Measurements from ENCODE around the gene JUP.
"Not testable (repeated sequence)": the region's sequence is repeated elsewhere in the genome, so short reads cannot be mapped to it uniquely, and the experiment has no call there.

Gene JUP

DNA sequence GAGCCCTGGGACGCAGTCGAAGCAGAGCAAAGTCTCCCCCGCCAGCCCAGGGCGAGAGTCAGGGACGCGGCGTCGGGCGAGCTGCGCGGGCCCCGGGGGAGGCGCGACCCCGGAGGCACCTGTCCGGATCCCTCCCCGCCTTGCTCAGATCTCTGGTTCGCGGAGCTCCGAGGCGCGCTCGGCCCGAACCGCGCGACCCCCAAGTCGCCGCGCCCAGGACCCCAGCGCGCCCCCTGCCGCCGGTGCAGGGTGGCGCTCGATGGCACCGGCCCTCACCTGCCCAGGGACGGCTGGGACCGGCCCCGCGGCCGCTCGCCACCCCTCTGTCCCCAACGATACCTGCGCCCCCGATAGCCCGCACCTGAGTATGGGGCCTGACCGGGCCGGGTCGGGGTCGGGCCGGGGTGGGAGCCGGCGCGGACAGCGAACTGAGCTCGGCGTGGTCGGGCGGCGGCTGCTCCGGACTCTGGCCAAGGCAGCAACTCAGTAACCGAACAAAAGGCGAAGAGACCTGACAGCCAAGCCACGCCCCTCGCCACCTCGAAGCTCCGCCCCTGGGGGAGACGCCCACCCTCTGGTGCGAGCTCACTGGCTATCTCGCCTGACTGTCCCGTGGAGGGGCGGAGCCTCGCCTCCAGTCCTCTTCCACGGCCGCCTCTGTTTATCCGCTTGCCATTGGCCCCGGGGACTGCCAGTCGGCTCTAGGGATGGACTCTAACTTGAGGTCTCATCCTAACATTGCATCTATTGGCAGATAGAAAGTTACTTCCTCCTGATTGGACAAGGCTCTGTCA lies at the start of gene JUP:
Gene JUP (minus strand): TSS at position 485 of the 794 bp plus-strand sequence. CDS start 14,857 bp downstream, outside the sequence.
- DNase-seq, result peak; percentile 96 to 97
- no peak for TF ChIP-seq GATA1 (IDR thresholded peaks at IDR 0.05; ENCODE audit: low read depth, low read length)
- TF ChIP-seq POLR2A (IDR thresholded peaks at IDR 0.05; ENCODE audit: low read length), result peak; percentile 66

GRCh38 chr17:41835800-41836549 lies 49.5 kb upstream of the JUP start, which contains the start of gene NT5C3B:
Gene NT5C3B, minus strand, starts transcription at chr17:41836232. Its CDS starts 39 bp downstream, at chr17:41836193.
- peak in 1 of 2 experiments; percentile 15 for DNase-seq
- TF ChIP-seq GATA1 (IDR thresholded peaks at IDR 0.05; ENCODE audit: low read depth, low read length) (no peak), POLR2A (IDR thresholded peaks at IDR 0.05; ENCODE audit: low read length) (no peak)

DNA sequence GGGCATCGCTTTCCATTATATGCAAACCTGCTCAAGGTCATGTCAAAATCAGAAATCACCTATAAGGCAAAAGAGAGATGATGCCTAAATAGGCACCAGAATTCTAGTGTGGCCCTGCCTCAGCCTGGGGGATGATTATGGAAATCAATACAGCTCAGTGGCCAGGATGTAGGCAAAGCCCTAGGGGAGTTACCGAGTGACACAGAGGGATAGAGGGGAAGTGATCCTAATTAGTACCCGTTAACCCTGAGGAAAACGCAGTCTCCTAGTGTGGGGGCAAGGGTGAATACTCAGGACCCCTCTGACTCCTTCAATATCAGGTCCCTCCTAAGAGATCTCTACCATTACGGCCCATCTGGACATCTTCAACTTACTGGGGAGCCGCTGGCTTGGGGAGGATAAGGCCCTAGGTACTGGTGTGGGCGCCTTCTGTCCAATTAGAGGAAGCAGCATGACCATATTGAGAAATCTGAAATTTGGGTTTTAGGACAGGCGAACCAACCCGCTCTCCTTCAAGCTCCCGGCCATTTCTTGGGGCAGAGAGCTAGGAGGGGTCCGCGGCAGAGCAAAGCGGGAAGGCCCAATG lies 48.8 kb upstream of the JUP start:
- TF ChIP-seq GATA1 (IDR thresholded peaks at IDR 0.05; ENCODE audit: low read depth, low read length), result no peak
- no peak for TF ChIP-seq POLR2A (IDR thresholded peaks at IDR 0.05; ENCODE audit: low read length)
- DNase-seq, result no peak

DNA sequence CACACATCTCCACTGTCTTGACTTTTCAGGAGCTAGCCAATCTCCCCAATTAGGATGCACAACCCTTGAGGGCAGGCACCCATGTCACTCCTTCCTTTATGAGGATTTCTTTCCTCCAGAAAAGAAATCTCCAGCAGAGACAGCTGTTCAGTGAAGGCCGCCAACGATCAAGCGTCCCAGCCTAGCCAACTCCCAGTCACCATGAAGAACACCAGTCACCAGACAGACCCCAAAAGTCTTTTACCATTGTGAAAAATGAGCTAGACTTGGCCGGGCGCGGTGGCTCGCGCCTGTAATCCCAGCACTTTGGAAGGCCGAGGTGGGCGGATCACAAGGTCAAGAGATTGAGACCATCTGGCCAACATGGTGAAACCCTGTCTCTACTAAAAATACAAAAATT lies 43.5 kb upstream of the JUP start:
- DNase-seq, result not testable (repeated sequence)

GRCh38 chr17:41825175-41825845 lies 38.8 kb upstream of the JUP start:
- TF ChIP-seq GATA1 (IDR thresholded peaks at IDR 0.05; ENCODE audit: low read depth, low read length) (no peak), POLR2A (IDR thresholded peaks at IDR 0.05; ENCODE audit: low read length) (no peak)
- DNase-seq, result no peak

DNA sequence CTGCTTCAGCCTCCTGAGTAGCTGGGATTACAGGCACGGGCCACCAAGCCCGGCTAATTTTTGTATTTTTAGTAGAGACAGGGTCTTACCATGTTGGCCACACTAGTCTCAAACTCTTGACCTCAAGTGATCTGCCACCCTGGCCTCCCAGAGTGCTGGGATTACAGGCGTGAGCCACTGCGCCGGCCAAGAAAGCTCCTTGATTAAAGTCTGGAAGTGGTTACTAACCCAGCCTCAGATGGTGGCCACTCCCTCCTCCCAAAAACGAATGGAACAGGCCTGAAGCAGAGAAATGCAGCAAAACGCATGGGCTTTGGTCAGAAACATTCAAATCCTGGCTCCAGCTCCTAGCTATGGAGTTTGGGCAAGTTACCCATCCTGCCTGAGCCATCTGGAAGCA lies 37.6 kb upstream of the JUP start:
- TF ChIP-seq GATA1 (IDR thresholded peaks at IDR 0.05; ENCODE audit: low read depth, low read length), result no peak
- no peak for TF ChIP-seq POLR2A (IDR thresholded peaks at IDR 0.05; ENCODE audit: low read length)

GRCh38 chr17:41823580-41823979 lies 37.1 kb upstream of the JUP start:
- no peak for DNase-seq
- no peak for TF ChIP-seq GATA1 (IDR thresholded peaks at IDR 0.05; ENCODE audit: low read depth, low read length)
- TF ChIP-seq POLR2A (IDR thresholded peaks at IDR 0.05; ENCODE audit: low read length), result no peak

More for the DNA sequence above, 37.6 kb upstream of the JUP start:
- no peak for DNase-seq

DNA sequence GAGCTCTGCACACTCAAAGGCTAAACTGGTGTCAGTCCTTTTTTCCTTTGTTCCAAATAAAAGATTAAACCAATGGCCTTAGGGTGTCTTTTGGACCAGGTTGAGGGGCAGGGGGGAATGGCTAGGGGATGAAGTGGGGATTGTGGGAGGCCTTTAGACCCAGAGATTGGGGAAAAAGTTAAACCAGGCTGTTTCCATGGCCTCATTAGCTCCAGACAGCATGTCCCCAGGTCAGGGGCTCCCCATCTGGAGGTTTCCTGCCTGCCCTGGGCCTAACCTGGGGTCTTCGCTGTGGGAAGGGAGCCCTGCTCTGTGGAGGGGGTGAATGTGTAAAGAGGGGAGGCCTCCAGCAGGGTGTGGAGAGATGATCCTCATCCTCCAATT lies 36.6 kb upstream of the JUP start:
- TF ChIP-seq POLR2A (IDR thresholded peaks at IDR 0.05; ENCODE audit: low read length), result no peak
- no peak for TF ChIP-seq GATA1 (IDR thresholded peaks at IDR 0.05; ENCODE audit: low read depth, low read length)
- no peak for DNase-seq

DNA sequence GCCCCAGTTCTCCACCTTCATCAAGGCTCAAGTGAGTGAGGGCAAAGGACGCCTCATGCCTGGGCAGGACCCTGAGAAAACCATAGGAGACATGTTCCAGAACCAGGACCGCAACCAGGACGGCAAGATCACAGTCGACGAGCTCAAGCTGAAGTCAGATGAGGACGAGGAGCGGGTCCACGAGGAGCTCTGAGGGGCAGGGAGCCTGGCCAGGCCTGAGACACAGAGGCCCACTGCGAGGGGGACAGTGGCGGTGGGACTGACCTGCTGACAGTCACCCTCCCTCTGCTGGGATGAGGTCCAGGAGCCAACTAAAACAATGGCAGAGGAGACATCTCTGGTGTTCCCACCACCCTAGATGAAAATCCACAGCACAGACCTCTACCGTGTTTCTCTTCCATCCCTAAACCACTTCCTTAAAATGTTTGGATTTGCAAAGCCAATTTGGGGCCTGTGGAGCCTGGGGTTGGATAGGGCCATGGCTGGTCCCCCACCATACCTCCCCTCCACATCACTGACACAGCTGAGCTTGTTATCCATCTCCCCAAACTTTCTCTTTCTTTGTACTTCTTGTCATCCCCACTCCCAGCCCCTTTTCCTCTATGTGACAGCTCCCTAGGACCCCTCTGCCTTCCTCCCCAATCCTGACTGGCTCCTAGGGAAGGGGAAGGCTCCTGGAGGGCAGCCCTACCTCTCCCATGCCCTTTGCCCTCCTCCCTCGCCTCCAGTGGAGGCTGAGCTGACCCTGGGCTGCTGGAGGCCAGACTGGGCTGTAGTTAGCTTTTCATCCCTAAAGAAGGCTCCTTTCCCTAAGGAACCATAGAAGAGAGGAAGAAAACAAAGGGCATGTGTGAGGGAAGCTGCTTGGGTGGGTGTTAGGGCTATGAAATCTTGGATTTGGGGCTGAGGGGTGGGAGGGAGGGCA lies 36.0 kb upstream of the JUP start:
- TF ChIP-seq GATA1 (IDR thresholded peaks at IDR 0.05; ENCODE audit: low read depth, low read length), result no peak
- no peak for TF ChIP-seq POLR2A (IDR thresholded peaks at IDR 0.05; ENCODE audit: low read length)

GRCh38 chr17:41821776-41822175 lies 35.3 kb upstream of the JUP start:
- TF ChIP-seq GATA1 (IDR thresholded peaks at IDR 0.05; ENCODE audit: low read depth, low read length) (no peak), POLR2A (IDR thresholded peaks at IDR 0.05; ENCODE audit: low read length) (no peak)

More for the DNA sequence above, 36.0 kb upstream of the JUP start:
- no peak for DNase-seq

DNA sequence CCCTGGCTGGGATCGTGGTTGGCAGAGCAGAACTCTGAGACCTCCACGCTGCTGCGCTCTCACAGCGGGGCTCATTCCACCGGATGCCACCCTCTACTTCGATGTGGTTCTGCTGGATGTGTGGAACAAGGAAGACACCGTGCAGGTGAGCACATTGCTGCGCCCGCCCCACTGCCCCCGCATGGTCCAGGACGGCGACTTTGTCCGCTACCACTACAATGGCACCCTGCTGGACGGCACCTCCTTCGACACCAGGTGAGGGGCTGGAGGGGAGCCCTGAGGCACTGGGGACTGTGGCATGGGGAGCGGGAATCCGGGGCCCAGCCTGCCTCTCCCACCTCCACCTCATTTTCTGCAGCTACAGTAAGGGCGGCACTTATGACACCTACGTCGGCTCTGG lies 31.5 kb upstream of the JUP start:
- no peak for TF ChIP-seq POLR2A (IDR thresholded peaks at IDR 0.05; ENCODE audit: low read length)
- TF ChIP-seq GATA1 (IDR thresholded peaks at IDR 0.05; ENCODE audit: low read depth, low read length), result no peak
- DNase-seq, result no peak

More at GRCh38 chr17:41821776-41822175, 35.3 kb upstream of the JUP start:
- no peak for DNase-seq

DNA sequence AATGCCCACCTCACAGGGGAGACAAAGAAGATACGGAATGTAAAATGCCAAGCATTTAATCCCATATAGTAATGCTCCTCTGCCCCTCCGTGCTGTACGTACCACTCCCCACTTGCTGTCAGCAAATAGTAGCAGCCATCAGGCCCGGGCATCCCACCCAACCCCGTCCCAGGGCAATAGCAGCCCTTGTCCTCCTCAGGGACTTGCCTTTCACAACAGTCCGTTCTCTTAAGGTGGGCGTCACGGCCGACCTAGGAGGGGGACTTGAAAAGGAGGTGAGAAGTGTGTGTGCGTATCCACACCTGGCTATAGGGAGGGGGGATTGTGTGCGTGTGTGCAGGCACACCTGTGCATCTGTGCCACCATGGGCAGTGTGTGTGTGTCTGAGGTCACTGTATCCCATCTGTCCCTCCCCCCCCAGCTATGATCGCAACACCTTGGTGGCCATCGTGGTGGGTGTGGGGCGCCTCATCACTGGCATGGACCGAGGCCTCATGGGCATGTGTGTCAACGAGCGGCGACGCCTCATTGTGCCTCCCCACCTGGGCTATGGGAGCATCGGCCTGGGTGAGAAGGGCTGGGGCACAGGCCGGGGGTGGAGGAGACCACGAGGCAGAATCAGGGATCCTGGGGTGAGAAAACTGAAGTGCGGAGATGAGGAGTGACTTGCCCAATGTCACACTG lies 30.3 kb upstream of the JUP start:
- TF ChIP-seq GATA1 (IDR thresholded peaks at IDR 0.05; ENCODE audit: low read depth, low read length) (no peak), POLR2A (IDR thresholded peaks at IDR 0.05; ENCODE audit: low read length) (no peak)
- DNase-seq, result no peak
